ENCODE measurements around the gene HOXA7.

Gene HOXA7

DNA sequence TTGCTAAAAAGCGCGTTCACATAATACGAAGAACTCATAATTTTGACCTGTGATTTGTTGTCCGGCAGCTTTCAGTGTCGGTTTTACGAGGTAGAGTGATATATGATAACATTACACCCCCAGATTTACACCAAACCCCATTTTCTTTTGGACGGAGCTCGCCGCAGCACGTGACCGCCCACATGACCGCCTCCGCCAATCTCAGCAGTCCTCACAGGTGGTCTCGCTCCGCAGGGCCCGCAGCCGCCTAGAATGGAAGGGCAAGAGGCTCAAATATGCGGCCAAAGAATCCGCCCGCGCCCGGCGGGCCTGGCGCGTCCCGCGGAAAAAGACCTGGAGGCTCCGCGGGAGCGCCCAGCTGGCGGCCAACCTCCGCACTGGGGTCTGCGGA lies at the start of gene HOXA7:
TSS of gene HOXA7 (minus strand) at position 168 of the 391 bp plus-strand sequence. CDS start at position 38, 130 bp downstream.
- no peak for DNase-seq (ENCODE audit: low read depth in 2 of 2)

DNA sequence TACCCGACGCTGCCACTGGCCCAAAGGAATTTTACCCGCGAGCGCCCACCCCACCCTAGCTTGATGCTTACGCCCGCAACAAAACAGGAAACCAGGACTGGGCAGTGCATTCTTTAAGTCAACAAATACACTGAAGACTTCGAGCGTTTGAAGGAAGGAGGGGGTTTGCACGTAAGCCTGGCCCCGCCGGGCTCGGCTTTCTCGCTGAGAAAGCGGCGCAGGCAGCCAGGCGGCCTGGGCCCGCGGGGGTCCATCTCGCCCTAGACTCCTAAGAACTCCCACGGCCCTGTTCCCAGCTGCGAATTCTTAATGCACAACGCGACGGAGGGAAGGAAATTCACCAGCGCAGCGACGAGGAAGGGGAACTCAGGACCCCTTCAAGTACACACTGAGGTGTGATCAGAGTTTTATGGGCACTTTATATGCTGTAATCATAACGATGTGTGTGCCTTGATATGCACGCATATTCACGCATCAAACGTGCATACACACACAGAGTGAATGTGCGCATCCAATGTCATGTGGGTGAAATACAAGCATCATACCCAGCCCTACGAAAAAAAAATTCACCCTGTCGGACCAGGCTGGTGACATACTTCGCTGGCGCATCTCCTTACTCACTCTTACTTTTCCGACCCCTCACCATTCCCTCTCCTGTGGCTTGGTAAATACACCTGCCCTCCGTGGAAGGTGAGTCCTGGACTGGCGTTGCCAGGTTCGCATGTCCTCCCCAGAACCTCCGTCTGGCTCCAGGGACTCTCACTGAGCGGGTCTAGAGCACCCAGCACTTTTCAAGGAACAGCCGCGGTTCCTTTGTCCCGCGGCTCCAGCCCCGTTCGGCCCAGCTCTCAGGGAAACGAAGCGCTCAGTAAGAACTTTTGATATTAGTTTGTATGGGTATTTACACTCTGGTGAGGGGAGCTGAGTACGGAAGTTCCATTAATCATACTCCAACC lies 49.1 kb upstream of the HOXA7 start:
- no peak for DNase-seq (ENCODE audit: low read depth in 2 of 2)

DNA sequence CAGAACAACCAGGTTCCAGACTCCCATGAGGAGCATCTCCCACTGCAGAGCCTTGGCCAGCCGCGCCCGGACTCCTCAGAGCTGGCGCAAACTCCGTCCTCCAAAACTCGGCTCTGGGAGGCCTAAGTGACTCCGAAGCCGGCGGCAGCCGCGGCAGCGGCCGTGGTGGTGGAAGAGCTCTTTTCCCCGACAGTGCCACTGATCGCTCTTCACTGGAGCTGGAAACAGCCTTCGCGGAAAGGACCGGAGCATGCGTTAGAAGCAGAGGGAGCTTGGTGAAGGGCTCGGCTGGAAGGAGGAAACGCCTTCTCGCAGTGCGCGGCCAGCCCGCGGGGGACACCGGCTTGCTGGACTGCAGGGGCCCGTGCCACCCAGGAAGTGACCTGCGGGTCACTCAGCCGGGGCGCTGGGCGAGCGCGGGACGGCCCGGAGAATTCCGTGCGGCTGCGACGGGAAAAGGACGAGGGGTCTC lies 48.4 kb upstream of the HOXA7 start:
- DNase-seq (ENCODE audit: low read depth in 2 of 2) = no peak

DNA sequence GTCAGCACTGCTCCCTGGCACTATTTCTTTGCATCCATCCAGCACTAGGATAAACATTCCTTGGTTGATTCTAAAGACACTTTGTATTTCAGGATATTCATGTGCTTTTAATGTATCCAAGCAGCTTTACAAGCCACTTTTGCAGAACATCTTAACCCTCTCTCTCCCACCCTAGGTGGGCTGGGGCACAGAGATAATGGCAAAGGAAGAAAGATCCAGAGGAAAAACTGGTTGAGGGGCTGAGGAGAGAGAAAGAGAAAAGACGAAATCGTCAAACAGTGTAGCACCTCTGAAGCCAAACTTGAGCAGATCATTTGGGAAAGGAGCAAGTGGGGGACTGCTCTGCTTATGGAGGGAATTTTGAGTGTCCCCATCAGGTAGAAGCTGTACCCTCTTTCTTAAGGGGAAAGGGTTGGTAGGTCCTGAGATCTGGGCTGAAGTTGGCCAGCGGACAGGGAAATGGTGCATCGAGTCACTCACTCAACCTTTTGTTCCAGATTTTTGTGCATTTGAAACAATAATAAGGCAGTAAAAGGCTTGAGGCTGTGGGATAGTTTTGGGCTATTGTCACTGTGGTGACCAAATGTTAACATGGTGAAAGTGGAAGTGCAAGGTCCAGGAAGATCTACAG lies 47.6 kb upstream of the HOXA7 start:
- no peak for DNase-seq (ENCODE audit: low read depth in 2 of 2)

DNA sequence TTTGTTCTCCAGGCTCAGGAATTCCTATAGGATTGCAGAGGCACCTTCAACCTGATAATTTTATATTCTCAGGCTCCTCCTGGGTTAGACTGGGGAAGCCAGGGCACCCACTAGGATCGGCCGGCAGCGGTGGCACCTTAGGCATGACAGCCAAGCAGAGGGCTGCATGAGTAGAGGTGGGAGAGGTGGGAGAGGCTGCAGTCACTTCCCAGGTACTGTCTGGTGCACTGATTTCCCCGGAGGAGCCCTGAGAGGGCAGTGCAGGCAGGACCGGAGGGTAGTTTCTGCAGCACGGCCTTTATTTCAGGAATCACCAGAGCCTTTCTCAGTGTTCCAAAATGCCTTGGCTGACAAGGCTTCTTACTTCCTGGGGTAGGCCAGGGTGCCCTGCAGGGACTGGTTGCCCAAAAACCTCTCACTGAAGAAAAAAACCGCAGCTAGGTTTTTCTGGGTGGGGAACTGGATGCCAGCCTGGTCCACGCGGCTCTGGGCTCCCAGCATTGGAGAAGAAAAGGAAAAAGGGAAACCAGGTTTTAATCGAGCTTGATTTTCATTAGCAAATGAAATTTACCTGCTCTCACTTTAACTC lies 47.0 kb upstream of the HOXA7 start:
- DNase-seq (ENCODE audit: low read depth in 2 of 2) = no peak

DNA sequence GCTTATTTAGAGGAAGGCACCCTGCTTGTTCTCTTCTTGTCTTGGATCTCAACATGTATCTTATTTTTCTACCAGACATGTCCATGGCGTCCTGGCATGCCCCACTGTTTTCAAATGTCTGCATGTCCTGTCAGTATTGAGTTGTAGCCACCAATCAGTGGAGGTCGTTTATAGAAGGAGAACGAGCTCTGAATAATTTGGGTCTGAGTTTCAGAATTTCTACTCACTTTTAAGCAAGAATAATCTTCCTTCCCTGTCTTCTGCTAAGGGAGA lies 46.3 kb upstream of the HOXA7 start:
- DNase-seq (ENCODE audit: low read depth in 2 of 2) = no peak

DNA sequence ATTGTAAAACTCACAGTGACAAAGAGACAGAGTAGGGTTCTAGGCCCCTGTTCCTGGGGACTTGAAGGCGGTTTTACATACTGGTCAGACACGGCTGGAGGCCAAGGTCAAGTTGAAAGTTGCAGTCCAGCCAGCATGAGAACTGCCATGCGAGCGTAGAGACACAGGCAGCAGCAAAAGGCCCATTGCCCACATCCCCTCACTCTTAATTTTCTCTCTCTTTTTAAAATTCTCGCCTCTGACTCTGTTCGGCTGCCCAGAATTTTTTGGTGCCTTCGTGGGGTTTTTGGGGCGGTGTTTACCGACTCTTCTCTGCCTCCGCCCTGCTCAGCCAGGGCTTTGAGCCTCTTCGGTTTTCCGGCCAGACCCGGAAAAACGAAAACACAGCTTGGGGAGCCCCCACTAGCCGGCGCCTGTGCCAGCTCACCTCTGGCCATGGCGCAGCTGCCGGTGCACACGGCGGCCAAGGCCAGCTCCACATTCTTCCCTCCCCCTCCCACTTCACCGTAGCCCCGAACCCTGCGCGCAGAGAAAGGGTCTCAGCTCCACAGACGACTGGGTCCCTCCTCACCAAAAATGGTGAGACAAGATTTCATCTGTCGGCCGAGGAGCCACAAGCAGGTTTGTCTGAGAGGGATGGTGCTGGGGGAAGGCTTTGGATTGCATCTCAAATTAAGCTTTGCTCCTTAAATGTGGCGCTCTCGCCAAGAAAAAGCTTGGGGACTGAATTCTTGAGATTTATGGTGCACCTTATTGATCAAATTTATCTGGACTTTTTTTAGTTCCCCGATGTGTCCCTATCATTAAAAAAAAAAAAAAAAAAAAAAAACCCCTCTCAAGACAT lies 45.8 kb upstream of the HOXA7 start:
- DNase-seq (ENCODE audit: low read depth in 2 of 2) = no peak

DNA sequence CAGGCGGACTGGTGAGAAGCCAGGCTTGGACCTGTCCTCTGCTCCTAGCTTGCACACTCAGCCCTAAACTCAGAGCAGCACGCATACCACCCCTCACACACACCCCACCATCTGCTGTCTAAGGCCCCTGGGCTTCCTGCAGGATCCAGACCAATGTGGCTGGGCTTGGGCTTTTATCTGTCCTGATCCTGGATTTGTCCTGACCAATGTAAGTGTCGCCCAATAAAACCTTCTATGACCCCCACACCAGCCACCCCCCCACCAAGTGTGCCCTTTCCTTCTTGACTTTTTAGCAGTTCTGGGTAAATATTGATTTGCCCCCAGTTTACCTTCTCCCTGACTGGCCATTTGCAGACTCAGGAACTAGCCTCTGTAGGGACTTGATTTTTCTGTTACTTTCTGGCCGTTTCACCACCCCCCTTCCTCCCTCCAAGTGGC lies 45.1 kb upstream of the HOXA7 start:
- DNase-seq (ENCODE audit: low read depth in 2 of 2) = no peak

DNA sequence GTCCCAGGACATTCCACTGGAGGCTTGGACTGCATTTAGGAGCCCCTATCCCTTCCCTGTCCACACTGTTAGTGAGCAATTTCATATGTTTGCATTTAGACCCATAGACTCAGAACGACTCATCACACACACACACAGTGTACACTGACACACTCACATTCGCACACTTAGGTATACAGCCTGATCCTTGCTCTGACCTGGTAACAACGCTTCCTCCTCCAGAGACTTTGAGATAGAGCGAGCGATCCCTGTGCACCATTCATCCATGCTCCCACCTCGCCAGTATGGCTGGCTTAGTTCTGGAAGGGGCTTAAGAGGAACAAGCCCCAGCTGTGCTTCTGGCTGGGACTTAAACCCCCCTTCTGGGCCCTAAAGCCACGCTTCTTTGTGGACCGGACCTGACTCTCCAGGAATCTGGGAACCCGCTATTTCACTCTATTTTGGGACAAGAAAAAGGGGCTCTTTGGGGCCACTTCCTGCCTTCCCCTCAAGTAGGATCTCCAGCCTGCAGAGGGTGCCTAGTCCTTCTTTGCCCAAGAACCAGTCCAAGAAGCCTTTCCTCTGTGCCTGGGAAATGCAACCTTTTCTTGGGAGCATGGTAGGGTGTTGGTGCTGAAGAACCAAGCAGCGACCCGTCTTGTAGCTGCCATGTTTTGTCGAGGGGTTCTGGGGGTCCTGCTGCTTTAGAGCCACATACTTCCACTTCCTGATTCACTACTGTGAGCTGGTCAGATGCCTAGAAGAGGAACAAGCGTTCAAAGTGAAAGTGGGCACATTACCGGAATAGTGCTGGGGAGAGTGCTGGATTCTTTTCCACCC lies 44.5 kb upstream of the HOXA7 start:
- no peak for DNase-seq (ENCODE audit: low read depth in 2 of 2)

DNA sequence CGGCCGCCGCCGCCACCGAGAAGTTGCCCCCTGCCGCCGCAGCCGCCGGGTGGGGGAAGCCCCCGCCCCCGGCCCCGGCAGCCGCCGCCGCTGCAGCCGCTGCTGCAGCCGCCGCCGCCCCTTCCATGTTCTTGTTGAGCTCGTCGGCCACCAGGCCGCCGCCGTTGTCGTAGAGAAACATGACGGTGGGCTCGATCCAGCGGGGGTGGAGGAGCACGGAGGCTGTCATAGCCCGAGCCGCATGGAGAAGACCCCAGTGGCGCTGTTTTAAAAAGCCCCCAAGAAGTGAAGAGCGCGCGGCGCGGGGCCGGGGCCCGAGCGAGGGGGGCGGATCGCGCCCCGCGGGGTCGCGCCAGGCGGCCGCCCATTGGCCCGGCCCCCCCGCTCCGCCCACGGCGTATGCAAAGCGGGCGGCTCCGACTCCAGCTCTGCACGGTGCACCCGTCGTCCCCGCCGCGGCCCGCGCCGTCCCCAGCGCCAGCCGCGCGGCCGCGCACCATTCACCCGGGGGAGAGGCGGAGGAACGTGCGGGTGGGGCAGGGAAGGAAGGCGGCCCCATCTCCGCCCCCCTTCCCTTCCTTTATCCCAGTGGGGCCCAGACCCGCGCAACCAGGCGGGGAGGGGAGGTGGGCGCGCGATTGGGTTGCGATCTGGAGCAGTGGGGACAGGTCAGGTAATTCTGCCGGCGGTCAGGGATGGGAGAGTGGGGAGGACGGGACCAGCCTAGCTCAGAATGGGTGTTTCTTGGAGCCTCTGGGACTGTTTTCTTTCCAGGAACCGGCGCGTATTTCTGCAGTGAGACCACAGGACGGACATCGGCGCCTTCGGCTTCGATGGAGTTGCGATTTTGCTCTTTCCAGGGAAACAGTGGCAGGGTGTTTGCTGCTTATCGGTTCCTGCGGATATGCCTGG lies 43.6 kb upstream of the HOXA7 start, which contains the start of gene HOXA13:
TSS of gene HOXA13 (minus strand) at position 243 of the 912 bp plus-strand sequence. CDS start at position 229, 14 bp downstream.
- no peak for DNase-seq (ENCODE audit: low read depth in 2 of 2)

DNA sequence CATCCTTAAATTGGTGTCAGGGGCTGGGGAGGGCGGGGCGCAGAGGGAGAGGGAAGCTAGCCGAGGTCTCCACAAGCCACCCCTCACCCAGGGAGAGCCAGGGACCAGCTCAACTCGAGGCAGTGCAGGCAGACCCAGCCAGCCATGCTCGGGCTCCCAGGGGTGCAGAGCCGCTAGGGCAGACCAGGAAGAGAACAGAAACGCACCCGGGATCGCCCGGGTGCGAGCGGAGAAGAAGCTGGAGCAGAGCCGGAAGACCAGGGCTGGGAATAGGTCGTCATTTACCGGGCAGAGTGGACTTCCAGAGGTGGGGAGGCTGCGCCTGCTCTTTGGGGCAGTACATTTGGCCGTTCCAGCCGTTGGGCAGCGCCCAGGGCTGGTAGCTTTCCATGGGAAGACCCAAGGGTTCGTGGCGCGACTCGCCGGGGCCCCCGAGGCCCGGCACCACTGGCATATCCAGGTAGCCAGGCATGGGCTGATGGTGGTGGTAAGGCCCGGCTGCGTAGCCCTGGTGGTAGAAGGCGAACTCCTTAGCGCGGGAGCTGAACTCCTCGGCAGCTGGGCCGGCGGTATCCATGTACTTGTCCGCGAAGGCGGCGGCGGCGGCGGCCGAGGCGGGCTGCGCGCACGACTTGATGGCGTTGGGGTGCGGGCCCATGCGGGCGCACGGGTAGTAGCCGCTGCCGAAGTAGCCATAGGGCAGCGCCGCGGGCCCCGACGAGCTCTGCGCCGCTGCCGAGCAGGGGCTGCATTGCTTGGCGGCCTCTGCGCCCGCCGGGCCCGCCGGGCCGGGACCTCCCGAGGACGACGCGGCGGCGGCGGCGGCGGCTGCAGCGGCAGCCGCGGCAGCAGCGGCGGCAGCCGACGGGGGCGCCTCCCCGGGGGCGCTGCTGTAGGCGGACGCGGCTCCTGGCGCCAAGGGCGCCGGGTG lies 42.7 kb upstream of the HOXA7 start:
- no peak for DNase-seq (ENCODE audit: low read depth in 2 of 2)

DNA sequence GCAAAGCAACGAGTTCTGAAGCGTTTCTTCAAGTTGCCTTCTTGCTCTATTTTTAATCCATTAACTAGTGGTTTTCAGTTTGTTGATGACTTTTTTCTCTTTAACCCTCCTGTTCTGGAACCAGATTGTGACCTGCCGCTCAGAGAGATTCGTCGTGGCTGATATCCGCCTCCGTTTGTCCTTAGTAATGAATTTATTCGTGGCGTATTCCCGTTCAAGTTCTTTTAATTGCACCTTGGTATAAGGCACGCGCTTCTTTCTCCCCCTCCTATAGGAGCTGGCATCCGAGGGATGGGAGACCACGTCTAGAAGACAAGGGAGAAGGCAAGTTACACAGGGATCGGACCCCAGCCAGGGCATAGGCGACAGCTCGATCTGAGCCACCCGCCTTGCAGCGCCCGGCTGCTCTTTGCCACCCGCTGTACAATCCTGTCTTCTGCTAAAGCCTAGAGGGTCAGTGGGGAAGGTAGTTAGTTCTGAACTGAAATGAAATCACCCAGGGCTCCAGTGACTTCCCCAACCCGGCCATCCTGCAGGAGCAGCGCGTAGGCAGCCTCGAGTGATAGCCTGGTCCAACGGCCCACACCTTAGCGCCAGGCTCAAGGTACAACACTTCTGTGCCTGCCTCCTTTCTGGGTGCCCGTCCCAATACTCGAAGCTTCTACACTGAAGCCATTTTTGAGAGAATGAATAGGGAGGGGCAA lies 41.8 kb upstream of the HOXA7 start:
- no peak for DNase-seq (ENCODE audit: low read depth in 2 of 2)

DNA sequence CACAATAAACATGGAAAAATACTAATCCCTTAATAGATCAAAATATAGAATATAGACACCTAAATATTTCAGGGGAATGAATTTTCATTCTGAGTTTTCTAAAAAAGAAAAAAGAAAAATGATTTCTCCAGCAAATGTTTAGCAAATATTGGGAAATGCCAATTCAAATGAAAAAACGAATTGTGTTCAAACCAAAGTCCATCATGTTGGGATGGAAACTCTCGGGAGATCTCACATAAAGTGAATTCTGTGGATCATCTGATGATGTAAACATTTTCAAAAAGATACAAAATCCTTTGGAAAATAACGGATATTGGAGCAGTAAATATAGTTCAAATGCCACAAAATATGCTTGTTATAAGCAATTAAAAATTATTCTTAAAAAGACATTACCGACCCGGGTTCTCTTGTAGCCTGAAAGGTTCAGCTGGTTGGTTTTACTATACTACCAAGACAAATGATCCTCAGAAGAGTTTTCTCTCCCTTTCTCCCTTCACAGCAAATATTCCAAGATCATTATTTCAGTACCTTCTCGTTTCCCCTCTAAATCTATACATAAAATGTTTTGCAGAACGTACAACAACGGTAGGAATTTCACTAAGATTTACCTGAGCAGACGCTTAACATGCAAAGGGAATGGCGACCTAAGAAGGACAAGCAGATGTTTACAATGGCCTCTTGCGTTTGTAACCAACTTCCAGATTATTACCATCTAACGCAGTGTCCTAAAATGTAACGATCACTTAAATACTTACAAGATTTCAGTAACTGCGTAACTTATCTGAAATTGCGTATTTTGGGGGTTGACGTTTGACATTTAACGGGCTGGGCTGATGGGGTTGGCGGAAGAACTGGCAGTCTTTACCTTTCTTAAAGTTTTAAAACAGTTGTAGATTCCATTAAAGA lies 40.9 kb upstream of the HOXA7 start:
- no peak for DNase-seq (ENCODE audit: low read depth in 2 of 2)

DNA sequence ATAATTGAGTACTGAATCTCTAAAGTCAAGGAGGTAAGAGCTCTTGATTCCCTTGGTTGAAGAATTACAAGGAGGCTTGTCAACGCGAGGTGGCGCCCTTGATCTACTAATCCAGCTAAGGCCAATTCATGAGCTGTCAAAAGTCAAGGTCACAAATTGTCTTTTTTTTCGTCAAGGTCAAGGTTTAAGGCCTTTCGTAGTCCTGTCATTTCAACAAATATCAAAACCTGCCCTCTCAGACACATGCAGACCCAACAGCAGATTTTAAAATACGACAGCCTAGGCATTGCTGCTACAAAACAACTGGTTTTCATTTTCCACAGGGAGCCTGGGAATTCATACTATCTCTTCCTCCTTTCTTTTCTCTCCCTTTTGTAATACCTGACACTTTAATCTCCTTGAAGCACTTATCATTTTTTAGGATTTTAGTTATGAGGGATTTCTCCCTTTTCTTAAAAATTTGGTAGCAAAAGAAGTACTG lies 39.9 kb upstream of the HOXA7 start:
- DNase-seq (ENCODE audit: low read depth in 2 of 2) = no peak

DNA sequence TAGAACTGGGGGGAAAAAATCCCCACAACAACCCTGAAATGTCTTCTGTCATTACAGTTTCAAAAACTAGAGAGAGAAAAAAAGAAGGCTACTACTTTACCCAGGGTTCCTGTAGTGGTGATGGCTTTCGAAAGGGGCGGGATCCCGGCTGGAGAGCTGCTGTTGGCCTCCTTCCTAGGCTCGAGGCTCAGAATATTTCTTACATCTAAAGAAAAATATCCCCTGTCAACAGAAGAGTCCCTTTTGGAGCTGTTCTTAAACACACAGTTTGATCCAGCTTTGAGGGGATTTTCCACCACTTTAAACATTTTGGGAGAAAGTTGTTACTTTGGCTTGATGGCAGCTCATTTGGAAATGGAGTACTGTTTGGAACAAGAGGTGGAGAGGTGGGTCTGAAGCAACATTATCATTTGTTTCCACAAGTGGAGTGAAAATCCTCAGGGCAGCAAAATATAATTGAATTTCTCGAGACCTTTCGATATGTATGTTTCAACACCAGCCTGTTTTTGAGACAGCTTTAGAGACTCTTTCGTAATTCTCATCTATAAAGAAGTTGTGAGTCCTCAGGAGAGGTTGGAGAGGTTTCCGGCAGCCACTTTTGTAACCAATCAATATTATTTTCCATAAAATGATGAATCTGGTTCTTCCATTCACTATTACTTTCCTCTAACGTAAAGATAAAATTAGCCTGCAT lies 38.4 kb upstream of the HOXA7 start:
- DNase-seq (ENCODE audit: low read depth in 2 of 2) = no peak

DNA sequence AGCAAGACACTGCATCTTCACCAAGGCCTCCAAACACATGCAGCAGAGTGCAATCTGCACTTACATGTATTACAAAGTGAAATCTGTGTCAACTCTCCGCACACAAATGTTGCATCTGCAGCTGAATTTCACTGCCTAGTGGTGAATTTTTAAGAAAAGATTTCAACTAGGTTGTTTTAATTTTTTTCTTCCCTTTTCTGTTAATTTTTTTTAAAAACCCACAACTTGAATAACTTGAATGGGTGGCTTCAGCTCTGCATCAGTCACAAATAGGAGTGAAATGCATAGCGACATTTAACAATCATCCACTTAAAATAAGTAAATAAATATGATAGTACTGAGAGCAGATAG lies 37.5 kb upstream of the HOXA7 start:
- no peak for DNase-seq (ENCODE audit: low read depth in 2 of 2)
